ENCODE results near the gene PTPN3.
A peak's percentile ranks its signal among the peaks of the same experiment; 100 is the strongest.

PTPN3 gene

DNA sequence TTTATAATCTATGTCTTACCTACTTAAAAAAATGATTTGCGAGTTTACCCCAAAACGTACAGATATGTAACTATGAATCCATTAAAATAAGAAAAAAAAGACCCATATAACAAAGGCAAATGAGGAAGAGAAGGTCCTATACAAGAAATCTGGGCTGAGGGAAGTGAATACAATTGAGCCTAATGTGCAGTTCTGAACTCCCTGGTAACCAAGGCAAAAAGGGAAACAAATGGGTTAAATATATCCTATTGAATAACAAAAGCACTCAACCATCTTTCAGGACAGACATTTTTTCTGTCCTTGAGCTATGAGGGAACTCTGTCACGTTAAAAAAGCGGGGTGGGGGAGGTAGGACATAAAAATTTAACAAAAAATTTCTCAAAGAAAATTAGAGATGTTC, 78.6 kb downstream of the PTPN3 start:
- no peak for DNase-seq

DNA sequence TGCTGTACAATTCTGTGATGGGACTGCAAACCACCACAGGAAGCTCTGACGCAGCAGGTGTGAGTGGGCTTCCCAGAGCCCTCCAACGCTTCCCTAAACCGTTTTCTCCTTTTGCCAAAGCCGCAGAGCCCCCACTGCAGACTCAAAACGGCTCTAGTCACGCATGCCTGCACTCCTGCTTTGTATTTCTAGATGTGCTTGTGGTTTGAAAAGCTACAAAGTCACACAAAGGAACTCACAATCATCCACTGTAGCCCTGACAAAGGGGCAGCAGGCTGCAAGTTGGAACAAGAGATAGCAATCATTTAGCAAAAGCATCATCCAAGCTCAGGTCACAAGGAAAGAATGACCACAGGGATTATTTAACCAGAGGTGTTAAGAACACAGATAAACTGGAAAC, 79.3 kb downstream of the PTPN3 start:
- DNase-seq = no peak

DNA sequence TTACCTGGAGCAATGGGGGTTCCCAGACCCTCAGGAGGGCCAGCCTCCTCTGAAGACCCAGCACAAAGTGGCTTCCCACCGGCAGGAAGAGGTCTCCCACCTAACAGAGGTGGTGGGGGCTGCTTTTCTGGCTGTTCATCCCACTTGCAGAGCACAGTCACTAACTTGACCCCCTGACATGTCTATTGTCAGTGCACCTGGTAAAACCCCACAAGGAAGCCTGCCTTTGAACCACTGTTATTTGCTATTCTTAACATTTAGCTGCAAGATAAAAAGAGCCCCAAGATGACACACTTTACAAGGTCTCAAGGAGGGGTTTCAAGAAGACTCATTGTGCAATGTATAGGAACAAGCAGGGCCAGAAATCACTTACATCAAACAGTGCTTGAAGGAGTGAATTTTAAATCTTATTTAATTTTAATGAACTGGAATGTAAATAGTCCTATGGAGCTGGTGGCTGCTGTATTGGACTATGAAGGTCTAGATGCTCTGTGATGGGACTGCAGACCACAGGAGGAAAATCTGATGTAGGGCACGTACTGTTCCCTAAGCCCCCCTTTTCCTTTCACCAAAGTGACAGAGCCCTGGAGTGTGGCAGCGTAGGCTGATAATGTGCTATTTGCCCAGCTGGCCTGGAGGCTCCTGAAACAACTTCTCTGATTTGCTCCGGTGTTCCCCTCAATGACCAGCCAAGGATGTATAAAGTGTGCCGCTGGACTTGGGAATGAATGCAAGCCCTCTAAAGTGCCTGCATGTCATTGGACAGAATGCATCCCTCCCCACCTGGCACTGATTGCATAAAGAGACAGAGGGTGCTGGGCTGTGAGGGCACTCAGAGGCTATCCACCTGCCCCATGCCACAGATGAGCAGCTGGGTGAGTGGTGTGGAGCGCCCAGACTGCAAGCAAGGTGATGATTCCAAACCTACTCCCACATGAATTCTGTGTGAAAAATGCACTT, 80.2 kb downstream of the PTPN3 start:
- no peak for DNase-seq

DNA sequence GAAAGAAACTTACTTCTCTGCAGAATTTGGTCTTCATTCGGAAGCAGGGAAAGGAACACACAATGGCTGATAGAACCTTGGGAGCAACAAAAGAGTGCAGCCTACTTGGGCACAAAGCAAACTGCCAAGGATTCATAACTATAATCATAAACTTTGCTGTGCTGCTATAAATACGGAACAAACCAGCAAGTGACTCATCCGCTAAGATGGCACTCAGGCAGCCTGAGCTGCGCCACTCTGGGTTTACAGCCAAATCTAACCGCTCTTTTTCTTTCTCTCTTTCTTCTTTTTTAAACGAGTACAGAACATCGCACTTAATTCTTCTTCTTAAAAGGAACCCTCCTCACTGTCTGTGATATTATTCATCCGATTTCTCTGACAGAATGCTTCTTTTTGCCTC, 81.1 kb downstream of the PTPN3 start:
- no peak for DNase-seq

DNA sequence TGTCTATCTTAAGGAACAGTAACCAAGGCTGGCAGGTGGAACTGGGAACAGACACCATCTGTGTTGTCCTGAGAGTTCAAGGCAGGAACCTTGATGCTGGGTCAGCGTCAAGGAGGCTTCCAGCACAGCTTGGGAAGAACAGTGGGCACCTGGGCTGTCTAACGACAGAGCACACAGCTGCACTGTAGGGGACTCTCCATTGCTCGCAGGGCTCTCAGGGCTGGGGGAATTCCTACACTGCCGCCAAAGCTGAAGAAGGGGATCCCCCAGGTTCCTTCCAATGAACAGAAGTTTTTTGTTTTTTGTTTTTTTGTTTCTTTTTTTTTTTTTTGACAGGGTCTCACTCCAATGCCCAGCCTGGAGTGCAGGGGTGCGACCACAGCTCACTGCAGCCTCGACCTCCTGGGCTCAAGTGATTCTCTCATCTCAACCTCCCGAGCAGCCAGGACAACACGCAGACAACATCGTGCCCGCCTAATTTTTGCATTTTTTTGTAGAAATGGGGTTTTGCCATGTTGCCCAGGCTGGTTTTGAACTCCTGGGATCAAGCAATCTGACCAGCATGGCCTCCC, 81.9 kb downstream of the PTPN3 start:
- DNase-seq = no peak

DNA sequence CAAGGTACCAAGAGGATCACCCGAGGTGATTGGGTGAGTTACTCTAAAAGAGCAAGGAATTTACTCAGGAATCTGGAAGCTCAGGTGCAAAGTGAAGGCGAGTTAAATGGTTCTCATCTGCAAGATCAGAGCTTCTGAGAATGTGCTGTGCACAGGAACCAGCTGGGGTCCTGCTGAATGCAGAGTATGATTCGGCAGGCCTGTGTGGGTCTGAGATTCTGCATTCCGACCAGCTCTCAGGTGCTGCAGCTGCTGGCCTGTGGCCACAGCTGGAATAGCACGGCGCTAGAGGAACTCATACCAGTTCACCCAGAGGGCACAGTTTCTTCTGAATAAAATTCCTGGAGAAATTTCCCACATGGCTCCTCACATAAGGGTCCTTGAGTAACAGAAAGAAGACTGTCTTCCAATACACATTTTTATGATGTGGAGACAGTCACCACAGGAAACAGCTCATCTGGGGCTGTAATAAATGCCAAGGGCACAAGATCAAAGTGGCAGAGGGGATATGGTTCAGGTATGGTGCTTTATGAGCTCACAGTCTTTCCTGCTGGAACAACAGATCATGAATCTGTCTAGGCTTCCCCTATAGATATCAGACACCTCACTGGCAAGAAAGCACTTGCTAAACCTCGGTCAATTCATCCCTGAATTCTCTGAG, 83.9 kb downstream of the PTPN3 start:
- DNase-seq = no peak

DNA sequence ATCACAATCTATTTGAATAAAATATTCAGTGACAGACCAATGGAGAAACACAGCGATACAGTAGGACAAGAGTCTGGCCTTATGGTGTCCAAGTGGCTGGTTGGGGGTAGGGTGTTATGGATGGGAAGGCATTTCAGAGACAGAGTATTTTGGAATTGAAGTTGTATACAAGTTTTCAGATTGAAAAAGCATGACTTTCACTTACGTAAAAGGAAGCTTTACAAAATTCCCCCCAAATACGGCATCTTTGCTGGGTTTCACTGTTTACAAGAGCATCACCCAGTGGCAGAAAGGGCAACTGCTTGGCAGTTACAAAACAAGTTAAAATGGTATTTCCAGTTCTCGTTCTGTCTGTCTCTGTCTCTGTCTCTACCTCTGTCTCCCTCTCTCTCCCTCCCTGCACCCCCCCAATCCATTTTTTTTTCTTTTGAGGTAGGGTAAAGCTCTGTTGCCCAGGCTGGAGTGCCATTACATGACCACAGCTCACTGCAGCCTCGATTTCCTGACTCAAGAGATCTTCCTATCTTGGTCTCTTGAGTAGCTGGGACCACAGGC, 86.2 kb downstream of the PTPN3 start:
- DNase-seq = peak; percentile 68

DNA sequence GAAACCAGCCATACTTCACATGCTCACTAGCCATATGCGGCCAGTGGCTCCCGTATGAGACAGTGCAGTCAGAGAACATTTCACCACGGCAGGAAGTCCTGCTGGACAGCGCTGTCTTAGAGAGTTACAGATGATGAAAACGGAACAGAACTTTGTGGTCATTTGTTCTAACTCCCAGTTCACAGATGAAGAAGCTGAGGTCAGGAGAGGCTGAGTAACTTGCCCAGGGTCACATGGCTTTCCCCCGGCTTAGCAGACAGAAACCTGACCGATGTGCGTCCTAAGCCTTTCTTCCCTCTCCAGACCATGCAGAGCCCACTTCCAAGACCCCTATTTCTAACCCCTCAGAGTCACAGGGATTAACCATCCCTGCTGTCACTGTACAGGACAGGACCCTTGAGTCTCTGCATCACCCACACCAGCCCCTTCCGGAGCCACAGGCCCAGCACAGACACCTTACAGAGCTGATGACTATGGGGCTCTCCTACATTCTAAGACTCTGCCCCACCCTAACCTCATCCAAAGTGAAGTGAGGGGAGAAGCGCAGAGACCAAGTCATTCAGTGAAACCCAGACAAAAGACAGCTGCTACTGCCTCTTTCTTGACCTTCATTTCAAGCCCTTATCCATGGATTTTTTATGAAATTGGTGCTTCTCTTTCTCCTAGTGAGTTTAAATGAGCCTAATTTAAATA, 86.9 kb downstream of the PTPN3 start:
- no peak for DNase-seq

DNA sequence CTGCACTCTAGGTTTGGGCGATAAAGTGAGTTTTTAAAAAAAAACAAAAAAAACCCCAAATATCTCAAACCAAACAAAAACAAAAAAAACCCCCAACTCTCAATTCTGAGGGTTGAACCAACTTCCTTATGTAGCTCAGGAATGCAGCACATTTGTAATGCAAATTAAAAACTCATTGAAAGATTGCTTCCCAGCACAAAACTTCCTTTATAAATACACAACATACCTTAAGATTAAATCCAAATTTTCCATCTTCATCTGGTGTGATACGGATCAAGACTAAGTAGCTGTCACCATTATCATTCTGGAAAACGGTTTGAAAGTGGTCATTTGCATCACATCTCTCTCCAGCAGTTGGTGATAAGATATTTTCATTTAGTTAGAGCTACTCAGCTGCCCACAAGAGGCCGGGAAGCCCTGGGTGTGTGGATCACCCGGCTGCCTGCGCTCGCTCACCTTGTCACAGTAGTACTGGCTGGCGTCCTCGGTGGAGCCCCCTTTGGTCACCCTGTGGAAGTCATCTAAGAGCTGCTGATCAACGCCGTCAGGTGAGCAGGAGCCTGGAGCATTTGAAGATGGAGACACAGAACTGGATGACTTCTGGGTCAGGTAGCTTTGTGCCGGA, 88.2 kb downstream of the PTPN3 start:
- no peak for DNase-seq

DNA sequence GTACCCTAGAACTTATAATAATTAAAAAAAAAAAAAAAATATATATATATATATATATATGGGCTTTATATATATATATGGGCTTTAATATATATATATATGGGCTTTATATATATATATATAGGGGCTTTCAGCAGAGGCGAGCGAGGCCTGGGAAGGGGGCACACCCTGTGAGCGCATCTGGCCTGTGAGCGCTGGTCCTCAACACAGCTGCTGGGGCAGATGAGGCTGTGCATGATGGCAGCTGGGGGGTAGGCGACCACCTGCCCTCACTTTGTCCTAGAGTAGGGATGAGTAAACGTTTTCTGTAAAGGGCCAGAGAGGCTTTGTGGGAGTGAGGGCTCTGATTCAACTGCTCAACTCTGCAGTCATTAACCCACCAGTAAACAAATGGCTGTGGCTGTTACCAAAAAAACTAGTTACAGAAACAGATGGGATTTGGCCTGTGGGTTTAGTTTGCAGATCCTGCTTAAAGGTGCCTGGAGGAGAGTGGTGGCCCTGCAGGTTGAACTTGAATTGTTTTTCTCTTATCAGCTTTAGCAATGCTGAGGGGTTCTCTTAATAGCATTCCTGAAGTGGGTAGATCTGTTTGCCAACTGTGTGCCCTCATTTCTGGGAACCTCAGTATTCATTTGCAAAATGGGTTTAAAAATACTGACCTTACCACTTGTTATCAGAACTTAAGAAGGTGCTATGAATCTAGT, 89.2 kb downstream of the PTPN3 start:
- DNase-seq = no peak

DNA sequence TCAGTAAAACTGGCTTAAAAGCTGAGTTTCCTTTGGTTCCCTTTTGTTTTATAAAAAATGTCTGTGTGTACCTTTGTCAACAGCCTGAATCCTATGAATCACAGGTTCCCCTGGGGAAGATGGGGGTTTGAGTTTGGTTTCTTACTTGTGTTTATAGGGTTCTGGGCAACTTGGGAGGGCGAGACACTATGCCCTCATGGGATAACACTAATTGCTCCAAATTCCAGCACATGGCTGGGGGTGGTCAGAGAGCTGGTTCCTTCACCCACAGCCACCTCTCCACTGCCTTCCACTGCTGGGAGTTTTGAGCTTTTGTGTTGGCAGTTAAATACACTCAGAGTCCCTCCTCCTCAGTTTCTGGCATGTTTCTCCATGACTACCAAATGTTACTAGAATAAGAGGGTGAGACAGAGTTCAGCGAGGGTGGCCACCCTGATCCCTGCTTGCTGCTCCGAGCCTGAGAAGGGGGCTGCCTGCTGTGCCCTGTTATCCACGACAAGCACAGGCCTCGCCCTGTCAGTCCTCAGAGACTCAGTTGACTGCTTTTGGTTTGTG, 94.3 kb downstream of the PTPN3 start:
- DNase-seq = no peak

DNA sequence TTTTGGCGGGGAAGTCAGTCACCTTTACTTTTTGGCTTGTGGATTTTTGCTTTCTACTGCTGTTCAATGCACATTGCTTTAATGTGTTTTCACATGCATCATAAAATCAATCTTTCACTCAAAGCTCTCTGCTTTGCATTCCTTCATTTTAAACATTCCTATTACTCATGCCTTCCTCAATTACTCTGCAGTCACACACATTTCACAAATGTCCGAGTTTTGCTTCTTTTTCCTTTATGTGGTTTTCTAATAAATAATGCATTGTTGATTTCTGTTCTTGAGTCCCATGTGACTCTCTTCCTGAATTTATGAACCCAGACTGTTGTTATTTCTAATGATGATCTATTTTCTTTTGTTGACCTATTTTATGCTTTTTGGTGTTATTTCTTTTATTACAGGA, 95.0 kb downstream of the PTPN3 start:
- DNase-seq = no peak

DNA sequence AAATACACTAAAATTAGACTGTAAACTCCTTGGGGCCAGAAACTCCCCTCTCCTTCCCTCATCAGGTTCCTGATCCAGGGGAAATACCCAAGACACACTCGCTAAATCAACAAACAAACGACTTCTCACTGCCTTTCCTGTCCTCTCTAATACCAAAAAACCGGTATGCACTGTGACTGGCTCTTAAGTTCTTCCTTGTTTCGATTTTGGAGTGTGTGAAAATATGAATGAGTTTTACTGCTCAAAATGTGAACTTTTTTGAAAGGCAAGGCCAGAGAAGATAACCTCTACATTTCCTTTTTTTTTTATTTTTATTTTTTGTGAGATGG, 96.2 kb downstream of the PTPN3 start:
- DNase-seq = no peak

DNA sequence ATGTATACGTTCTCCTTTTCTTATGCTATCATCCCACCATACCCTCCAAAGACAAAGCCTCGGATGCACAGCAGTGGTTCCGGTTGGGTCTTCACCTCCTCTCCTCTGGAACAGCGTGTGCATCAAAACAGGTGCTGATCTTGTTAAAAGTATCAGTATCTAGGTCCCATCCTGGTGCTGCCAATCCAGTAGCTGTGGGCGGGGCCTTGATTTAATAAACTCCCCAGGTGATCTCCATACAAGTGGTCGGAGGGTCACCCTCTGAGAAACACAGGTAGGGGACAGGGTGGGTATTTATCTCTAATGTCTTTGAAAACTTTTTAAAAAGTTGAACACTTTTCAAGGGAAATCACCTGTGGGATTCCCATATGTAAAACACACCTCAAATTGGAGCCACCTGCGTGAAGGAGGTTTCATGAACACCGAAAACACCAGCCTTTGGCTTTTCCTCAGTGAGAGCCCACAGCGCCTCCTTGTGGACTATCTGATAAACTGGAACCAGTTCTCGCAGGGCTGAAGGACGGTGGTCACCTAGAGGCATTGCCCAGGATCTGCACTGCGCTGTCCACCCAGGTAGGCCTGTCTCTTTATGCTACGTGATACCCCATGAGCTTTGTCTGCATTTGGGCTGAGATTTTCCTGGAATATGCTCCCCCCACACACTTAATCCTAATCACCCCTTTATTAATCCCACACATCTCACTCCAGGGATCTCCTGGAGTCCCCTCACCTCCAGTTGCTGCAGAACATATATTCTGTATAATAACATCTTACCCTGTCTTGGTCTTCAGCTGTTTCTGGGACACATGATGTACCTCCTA, 96.7 kb downstream of the PTPN3 start:
- peak; percentile 79 for DNase-seq

DNA sequence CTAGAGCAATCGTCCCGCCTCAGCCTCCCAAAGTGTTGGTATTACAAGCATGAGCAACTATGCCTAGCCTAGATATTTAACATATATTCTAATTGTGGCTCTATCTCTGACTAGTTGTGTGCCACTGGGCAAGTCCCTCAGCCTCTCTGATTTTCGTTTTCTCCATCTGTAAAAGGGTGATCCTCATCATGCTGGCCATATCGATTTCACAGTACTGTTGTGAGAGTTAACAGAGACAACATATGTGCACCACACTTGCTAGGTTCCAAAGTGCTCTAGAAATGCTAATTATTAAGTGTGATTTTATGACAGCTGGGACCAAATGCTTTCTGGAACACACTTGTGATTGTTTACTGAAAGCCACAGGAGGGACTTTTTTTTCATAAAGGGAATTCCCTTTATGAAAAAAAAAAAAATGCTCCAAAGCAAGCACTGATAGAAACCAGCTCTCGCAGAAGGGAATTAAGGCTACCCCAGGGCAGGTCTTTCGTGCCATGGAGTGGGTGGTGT, 98.8 kb downstream of the PTPN3 start:
- no peak for DNase-seq

DNA sequence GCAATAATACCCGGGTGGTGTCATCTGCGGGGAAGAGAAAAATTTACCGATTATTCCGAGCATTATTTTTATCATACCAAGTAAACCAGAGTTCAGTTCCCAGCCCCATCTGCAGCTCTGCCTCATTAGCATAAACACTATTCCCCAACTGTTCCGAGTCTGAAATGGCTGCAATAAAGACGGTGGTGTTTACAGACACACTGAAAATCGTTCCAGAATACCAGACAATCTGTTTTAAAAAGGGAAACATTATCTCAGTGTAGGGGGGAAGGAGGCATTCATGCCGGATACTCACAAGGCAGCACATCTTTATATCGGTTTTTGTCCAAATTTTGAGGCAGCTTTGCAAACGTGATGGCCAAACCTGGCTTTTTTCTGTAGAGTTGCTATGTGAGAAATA, 106.9 kb downstream of the PTPN3 start:
- no peak for DNase-seq

DNA sequence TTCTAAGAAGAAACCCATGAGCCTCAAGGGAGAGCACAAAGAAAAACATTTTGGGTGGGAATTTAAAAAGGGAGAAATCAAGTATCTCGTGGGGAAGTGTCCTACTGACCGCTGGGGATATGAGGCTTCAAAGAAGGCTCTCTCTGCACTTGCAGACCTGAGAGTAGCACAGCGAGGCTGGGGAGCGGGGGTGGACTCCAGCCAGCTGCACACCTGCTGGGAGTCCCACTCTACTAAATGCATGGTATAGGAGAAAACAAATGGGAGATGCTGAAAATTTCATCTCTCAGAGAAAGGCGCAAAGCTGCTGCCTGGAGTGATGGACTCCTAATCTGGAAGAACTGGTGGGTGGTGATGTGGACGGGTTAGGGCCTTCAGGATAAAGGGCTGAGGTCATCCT, 110.3 kb downstream of the PTPN3 start:
- no peak for DNase-seq

DNA sequence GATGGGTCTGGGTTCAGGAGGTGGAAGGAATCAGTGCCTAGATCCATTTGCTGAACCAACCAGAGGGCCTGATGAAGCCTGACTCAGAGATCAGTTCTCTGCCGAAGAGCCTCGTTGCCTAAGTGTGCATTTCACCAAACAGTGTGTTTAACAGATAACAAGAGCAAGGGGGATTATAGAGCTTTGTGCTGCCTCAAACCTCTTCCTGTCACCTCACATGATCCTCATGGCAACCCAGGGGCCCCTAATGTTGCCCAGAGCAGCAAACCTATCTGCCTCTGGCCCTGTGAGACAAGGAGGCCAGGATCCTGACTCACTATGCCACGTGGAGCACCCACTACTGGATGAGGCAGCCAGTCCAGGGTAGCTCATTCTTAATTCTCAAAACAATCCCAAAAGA, 110.9 kb downstream of the PTPN3 start:
- peak; percentile 38 for DNase-seq

DNA sequence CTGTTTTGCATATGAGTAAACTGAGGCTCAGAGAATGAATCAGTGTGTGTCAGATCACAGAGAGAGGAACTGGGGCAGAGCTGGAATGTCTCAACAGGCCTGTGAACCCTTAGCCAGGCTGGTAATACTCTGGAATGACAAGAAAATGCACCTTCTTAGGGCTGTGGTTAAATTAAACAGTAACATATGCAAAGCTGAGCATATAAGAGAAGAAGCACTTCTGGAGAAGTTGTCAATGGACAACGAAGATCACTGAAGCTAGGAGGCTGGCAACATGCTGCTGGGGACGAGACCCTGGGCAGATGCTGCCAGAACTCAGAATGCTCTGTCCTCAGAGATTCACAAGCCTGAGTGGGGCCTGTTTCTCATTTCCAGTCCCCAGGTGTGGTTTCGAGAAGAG, 112.6 kb downstream of the PTPN3 start:
- DNase-seq = no peak

DNA sequence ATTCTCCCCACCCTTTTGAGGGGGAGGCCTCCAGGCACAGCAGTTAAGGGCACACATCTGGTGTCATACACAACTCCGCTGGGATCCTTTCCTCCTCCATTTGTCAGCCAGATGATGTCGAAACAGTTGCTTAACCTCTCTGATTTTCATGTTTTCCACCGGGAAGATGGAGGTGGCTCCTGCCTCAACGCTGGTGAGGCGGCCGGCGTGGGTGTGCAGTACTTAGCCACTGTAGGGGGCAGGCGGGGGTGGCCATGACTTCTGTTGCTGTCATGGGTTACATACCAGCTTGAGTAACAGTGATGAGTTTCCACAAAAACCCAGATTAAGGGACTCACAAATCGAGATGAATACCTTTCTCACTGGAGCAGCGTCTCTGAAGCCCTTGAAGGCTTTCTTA, 114.2 kb downstream of the PTPN3 start:
- no peak for DNase-seq

DNA sequence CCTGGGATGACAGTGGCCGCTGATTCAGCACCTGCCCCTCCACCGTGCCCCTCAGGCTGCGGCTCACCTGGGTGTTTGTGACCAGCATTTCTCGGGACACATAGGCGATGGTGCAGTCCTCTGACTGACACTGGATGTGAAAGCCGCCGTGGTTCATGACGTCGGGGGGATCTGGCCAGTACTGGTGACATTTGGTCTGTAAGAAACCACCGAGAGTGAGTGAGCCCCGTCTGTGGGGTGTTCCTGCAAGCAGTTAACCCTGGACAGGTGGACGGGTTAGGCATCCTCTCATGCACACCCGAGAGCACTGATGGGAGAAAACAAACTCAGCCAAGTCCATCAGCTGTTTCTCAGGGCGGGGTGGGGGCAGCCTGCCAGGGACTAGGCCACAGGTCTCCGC, 114.8 kb downstream of the PTPN3 start:
- no peak for DNase-seq

All from OCI-M1 (cell line).